Astrocyte of the cerebellum (primary cell): ENCODE results near the gene ATG4A.

Source experiments
- DNase-seq: peaks from one replicate; pipeline ENCODE4 v3.0.0-alpha.2; 2011; ENCODE audit warnings: low read depth
- H3K4me3 ChIP-seq: 2 replicates; pipeline ENCODE4 v1.5.1; 2011; ENCODE audit warnings: mild to moderate bottlenecking, low read depth, low read length, moderate library complexity
- CTCF ChIP-seq: IDR thresholded peaks from 2 replicates; pipeline ENCODE4 v1.5.1; 2012; ENCODE audit warnings: low read length, low read depth, moderate library complexity, mild to moderate bottlenecking; ENCODE audit errors: missing control alignments
- in situ Hi-C: cut with HindIII; loops from 2 replicates; pipeline ENCODE4 v1.10.0; 2017; ENCODE audit warnings: low sequenced_read_pairs

ATG4A gene

GRCh38 chrX:108162265-108162664, 70.7 kb downstream of the ATG4A start:
- TF ChIP-seq CTCF, result no peak
- in situ Hi-C loops, result no loop called here
- DNase-seq, result no peak
- H3K4me3 ChIP-seq, result no peak overlapping the region

GRCh38 chrX:108163333-108164082, 71.9 kb downstream of the ATG4A start:
- no peak for TF ChIP-seq CTCF
- DNase-seq, result no peak
- in situ Hi-C loops, result no loop called here
- no peak overlapping the region for H3K4me3 ChIP-seq

- peak; percentile 18 for DNase-seq
- in situ Hi-C loops, result no loop called here
- peak; percentile 65 for TF ChIP-seq CTCF
- H3K4me3 ChIP-seq, result no peak overlapping the region
Measured at GRCh38 chrX:108165383-108166111, 74.0 kb downstream of the ATG4A start.

- peak; percentile 3 for DNase-seq
- no peak for TF ChIP-seq CTCF
- in situ Hi-C loops, result no loop called here
Measured at GRCh38 chrX:108167211-108167872, 75.8 kb downstream of the ATG4A start.

GRCh38 chrX:108168961-108169740, 77.6 kb downstream of the ATG4A start:
- H3K4me3 ChIP-seq, result no peak overlapping the region
- no peak for TF ChIP-seq CTCF
- no peak for DNase-seq
- in situ Hi-C loops, result no loop called here

More at GRCh38 chrX:108167211-108167872, 75.8 kb downstream of the ATG4A start:
- H3K4me3 ChIP-seq, result no peak overlapping the region

GRCh38 chrX:108169768-108170167, 78.2 kb downstream of the ATG4A start:
- DNase-seq, result no peak
- TF ChIP-seq CTCF, result no peak
- no peak overlapping the region for H3K4me3 ChIP-seq
- in situ Hi-C loops, result no loop called here
